HG03039 (cell line): ENCODE data around the gene SPOP.
"Not testable (repeated sequence)": the region's sequence is repeated elsewhere in the genome, so short reads cannot be mapped to it uniquely, and the experiment has no call there.

Experiments used
- ATAC-seq: cut with Tn5 transposase; IDR thresholded peaks from one replicate; pipeline ENCODE4 v1.9.1; 2021; ENCODE audit warnings: mild to moderate bottlenecking, moderate library complexity; ENCODE audit not compliant: unreplicated experiment

The SPOP gene

DNA sequence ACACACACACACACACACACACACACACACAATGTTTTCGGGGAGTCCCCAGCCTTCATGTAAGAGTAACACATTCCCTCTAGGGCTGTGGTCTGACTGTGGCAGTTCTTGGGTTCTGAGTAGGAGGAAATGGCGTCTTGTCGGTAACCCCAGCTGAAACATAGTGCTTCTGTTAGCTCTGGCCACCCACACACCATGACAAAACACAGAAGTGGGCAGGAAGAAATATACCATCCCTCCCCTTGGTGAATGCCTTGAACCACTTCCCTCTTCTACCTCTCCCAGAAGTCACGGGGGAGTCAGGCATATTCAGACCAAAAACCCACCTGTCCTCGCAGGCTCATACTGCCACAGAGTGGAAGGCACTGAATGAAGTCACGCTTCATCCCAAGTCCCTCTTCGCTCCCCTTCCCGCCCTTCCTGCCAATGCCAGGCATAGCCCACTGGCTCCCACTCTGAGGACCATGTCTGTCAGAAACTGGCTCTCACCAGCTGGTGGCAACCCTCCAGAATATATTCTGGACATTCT is 18.4 kb upstream of the SPOP start:
- ATAC-seq = no peak

DNA sequence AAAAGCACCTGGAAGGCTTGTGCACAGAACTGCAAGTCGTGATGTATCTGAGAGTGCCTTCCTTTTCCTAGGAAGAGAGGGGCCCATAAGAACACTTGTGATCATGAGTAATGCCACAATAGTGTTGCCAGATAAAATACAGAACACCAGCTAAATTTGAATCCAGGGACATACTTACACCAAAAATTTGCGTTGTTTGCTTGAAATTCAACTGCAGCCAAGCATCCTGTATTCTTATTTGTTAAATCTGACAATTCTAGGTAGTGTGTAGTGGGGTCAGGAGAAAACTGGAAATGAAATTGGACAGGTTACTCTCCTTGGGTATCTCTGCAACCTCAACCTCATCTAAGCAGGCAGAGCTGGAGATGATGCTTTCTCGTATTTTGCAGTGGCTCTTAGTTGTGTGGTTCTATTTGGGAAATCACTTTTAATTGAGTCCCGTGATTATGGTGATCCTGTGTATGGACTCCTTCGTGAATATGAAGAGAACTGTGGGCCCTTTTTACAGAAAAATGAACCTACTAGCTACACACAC is 17.9 kb upstream of the SPOP start:
- ATAC-seq = no peak

DNA sequence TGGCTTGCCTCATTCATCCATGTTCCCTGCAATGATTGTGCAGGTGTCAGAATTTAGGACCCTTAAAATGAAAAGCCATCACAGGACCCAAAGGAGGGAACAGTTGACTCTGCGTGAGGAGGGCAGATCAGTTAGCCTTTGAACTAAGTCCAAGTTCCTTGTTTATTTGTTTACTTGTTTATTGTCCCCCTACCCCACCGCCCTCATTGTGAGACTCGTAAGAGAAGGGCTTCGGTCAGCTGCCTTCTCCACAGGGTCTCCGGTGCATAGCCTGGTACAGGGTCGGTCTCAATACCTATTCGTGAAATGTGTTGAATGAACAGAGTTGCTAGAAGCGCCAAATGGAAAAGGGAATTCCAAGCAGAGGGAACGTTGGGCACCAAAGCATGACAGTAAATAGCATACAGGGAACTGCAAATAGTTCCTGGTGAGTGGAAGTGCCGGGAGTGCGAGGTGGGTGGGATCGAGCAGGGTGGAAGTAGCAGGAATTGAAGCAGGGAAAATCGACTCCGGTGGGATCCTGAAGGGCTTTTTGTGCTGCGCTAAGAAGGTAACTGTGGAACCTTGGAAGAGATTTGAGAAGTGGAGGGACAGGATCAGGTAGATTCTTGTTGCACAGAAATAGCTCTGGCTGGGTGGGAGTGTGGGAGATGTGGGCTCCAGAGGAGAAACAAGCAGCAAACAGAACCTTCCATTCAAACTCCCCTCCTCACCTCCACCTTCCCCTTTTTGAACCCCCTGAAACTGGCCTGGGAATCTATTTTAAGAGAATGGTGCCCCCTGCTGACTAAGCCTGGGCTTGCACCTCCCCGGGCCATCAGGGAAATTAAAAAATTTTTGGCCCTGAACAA is 17.2 kb upstream of the SPOP start:
- no peak for ATAC-seq

DNA sequence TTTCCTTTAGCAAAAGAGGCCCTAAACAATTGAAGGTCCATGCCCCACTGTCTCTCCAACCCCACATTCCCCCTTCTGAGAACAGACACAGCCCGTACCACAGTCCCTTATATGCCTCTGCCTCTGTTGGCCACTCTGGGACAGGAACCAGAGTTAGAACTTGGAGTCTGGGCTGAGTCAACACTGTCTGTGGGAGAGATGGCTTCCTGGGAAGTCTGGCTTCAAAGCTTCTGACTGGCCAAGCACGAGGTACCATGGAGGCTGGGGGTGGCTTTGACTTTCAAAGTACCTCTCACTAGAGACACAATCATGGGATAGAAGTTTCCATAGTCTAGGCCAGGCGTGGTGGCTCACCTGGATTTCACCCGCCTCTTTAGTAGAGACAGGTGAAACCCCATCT is 14.9 kb upstream of the SPOP start:
- no peak for ATAC-seq

DNA sequence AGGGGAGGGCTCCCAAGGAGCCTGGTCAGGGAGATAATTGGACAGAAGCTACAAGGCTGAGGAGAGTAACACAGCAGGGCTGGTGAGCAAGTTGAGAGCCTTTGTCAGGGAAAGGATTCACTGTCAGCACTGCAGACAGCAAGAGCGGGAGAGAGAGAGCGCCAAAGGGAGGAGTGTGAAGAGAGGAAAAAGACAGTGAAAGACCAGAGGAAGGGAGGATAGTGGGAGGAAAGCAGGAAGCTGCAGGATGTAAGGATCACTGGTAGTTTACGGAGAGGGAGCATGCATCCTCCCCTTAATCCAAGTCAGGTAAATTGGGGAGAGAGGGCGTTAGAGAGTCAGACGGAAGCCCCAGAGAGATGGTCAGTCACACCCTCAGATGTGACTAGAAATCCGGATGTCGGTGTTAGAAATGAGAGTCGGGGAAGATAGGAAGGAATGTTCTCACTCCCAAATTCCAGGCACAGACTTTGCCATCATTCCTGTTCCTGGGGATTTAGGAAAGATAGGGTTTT is 13.8 kb upstream of the SPOP start:
- no peak for ATAC-seq

DNA sequence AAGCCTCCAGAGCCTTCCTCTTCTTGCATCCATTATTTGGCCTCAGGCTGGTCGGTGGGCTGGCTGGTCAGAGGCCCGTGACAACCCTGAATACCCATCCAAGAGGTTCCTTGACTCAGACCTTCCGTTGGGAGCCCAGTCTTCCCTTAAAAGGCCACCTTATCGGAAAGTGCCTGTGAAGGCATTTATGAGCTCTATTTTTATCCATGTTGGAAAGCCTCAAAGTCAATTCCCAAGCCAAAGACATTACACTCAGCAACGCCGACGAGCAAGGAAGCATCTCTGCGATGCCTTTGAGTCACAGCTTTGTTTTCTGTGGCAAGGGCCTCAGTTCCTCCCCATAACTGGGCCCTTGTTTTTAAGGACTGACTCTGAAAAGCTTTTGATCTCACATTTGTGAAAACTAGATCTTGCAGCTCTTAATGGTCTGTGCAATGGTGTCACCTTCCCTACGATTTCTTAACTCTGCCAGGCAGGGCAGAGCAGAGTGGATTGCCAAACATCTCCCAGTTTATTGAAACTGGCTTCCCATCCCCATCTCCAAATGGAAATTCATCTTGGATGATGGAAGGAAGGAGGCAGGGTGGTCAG is 13.3 kb upstream of the SPOP start:
- no peak for ATAC-seq

DNA sequence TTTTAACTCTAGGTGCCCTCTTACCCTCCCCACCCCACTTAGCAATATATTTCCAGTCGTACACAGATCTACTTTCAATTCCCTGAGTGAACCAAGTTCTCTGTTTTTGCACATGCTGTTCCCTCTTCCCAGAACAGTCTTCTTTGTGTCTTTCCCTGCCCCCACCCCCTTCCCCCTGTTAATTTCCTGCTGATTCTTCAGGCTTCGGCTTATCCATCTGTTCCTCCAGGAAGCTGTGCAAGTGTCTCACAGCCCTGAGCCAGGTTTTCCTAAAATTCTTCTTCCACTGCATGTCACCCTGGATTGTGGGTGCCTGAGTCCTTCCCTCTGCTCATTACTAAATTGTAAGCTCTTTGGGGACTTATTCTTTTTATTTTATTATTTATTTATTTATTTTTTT is 12.4 kb upstream of the SPOP start:
- ATAC-seq = no peak

DNA sequence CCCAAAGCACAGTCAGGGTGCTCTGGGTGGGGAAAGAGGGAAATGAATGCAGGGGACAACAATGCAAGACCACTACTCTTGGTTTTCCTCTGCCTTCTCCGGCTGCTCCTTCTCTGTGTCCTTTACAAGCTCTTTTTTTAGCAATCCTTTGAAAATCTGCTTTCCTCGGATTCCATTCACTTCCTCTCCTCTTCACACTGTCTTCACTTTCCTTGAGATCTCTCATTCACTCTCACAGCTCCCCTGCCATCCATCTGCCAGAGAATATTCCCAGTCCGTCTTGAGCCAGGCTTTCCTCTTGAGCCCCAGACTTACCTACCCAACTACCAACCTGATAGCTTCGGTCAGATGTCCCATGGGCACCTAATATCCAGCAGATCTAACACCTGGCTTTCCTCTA is 11.0 kb upstream of the SPOP start:
- no peak for ATAC-seq

DNA sequence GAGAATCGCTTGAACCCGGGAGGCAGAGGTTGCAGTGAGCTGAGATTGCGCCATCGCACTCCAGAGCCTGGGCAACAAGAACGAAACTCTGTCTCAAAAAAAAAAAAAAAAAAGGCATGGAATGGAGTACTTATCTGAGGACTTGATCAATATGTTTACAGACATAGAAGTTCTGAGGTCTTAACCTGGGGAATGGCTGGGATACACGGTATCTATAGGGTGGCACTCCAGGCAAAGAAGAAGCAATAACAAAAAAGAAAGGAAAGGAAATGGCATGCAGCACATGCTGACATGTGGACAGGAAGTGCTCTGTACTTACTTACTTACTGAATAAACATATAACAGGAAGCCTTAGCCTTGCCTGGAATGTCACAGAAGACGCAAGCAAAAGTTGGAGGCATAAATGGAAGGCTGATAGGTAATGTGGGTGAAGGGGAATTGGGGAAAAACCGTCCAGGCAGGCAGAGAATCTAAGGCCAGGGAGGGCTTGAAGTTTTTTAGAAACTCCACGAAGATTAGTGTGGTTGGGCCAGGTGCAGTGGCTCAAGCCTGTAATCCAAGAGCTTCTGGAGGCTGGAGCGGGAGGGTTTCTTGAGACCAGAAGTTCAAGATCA is 10.1 kb upstream of the SPOP start:
- no peak for ATAC-seq

DNA sequence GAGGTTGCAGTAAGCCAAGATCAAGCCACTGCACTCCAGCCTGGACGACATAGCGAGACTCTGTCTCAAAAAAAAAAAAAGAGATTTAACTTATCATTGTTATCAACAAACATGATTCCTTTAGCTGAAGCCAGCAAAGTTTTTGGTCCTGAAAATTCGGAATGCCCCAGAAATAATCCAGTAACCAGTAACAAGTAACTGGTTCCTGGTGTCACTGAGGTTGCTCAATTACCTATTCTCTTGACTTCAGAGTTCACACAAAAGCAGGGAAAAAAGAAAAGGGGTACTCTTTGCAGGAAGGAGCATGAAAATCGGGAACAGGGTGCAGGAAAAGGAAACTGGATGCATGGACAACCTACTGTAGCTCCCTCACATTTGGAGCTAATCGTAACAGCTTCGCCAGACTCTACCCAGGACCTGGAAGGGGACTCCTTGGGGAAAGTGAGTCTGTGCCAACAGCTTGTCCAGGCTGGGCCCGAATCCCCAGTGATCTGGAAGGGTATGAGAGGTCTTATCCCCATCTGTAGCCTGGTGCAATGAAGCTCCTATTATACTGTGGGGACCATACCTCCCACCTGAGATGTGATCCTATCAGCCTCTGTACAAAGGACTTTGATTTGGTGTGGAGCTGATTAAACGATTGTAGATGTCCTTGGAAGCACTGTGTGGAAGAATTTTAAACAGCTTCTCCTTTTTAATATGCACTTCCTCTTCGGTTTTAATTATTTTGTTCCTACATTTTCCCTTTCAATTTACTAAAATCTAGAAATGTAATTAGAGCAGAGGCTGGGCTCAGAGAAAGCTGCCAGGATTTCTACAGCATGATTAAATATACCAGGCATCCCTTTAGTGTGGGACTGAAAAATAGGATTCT is 3.4 kb upstream of the SPOP start:
- ATAC-seq = no peak

DNA sequence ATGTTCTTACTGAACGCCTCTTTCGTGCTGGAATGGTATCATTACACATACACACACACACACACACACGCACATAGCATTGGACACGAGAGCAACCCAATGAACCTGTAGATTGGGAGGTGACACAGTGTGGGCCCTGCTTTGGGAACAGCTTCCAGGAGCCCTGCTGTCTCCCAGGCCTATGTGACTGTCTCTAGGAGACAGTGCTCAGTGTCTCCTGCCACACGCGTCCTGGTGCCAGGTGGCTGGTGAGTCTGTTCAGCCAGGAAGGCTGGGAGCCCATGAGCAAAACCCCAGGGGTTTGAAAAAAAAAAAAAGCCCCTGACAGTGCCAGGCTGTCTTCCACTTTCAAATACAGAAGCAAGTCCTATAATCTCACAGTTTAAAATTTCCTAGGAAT is 2.4 kb upstream of the SPOP start:
- ATAC-seq = no peak

DNA sequence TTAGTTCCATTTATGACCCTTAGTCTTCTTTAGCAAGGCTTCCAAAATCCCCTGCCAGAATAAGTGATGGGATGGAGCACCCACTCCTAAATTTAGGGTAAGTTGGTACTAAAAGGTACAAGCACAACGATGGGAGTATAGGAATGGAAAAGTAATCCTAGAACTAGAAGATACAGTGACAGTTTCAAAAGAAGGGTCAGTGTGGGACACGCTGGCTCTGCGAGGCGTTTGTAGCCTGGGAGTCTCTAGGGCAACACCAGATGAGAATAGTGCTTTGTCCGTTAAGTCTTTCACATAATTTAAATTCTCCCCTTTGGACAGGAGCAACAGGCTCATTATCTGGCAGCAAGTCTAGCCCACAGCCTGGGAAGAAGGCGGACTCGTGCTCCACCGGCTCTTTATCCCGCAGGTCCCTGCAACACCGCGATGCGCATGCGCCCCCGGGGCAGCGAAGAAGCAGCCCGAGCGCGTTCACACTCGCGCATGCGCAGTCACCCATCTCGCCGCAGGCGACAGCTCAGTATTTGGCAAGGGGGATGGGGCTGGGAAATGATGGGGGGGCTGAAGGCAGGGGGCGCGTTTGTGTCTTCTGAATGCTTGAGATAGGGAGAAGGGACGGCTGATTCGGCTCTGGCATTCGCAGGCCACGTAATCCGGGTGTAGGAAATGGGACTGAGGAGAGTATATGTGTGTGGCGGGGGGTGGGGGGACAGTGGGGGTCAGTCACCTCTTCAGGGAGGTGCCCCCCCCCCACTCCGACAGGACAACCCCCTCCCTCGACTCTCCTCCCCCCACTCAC is 564 bp downstream of the SPOP start:
- ATAC-seq = peak; percentile 46

DNA sequence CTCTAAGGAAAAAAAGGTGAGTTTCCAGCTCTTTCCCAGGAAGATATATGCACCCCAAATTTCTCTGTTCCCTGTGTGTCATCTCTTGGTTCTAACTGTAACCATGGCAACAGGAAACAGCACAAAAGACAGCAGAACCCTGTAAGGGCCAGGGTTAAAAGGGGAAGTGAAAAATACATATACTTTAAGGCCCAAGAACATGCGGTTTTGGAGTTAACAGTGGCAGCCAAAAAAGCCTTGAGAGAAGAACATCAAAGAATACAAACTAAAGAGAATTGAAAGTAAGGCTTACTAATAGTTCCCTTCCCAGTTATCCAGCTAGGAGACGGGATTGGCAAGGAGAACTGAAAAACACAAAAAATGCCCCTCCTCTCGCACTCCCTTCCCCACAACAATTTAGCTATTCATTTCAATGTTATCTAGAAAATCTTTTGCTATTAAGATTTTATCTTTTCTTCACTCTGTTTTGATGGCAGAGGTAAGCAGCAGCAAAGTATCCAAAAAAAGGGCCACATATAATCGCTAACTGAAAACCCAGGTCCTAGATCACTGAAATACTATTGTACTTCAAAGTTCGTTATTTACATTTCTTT is 1.5 kb downstream of the SPOP start:
- peak; percentile 51 for ATAC-seq

DNA sequence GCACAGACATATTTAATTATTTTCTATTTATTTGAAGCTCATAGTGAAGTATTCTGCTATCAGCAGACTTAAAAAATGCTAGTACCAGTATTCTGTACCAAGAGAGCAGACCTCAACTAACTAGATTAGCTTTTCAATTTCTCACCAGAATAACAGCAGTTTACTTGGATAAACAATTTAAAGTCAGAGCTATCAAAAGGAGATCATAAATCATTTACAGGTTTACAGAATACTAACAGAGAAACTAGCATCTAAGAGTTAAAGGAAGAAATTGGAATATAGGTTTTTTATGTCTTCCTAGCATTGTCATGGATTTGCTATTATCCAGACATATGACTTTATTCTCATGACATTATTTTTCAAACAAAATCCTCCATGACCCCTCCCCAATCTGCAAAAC is 3.4 kb downstream of the SPOP start:
- no peak for ATAC-seq

DNA sequence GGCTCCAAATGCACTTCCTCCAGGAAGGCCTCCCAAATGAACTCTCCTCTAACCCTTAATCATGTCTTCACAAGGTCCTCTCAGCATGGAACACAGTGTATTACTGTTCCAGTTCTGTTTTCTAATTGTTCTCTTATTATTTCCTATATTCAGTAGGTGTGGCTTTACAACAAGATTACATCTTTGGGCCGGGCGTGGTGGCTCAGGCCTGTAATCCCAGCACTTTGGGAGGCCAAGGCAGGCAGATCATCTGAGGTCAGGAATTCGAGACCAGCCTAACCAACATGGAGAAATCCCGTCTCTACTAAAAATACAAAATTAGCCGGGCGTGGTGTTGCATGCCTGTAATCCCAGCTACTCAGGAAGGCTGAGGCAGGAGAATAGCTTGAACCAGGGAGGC is 4.2 kb downstream of the SPOP start:
- not testable (repeated sequence) for ATAC-seq

DNA sequence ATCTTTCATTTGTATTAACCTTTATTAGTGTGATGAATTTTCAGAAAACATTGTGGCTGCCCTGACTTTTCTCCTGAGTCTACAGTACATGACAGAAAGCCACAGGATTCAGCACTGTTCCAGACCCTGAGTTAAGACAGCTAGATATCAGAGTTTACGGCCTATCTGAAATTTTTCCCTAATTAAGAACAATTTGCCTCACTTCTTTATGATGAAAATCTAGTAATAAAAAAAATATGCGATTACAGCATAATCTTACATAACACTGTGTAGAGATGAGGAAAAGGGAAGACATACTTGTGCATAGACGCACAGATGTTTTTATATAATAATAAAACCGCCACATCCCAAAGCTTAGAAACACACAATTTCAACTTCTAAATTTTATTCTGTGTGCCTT is 7.3 kb downstream of the SPOP start:
- no peak for ATAC-seq

DNA sequence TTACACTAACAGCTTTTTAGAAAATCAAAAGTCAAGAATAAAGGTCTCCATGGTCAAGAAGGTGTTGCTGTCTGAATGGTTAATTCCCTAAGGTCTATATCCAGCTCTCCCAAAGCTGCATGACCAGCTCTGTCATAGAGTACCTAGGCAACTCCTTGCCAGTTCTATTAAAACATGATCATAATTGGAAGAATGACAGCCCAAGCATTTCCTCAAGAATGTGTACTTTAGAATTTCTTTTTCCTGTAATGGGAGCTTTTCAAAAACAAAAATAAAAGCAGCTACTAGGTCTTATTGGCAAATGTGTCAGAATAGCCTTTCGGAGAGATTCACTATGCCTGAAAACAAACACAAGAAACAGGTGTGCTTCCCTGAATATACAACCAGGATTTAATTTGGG is 7.9 kb downstream of the SPOP start:
- ATAC-seq = no peak

DNA sequence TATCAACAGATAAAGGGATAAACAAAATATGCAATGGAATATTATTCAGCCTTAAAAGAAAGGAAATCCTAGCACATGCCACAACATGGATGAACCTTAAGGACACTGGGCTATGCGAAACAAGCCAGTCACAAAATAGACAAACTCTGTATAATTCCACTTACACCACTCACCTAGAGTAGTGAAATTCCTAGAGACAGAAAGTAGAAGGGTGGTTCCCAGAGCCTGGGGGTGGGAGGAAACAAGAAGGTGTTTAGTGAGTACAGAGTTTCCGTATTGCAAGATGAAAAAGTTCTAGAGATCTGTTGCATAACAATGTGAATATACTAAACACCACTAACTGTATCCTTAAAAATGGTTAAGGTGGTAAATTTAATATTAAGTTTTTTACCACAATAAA is 10.0 kb downstream of the SPOP start:
- no peak for ATAC-seq

DNA sequence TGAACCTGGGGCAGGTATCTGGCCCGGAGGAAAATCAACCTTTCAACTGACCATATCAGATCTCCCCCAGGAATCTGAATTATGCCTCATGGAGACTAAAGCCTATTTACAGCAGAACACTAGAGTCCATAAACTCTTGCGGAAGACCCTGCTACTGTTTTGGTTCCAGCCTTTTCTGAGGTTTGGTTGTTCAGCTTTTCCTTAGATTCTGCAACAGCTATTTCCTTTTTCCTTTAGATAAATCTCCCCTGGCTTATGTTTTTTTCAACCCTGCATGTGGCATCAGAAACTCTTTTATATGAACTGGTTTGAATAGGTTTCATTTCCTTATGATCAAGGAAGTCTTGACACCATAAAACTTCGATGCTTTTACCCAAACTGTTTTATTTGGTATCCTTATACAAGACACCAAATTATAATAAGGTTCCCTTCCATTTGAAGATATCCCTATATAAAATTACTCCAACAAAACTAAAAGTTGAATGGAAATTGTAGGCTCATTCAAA is 13.1 kb downstream of the SPOP start:
- ATAC-seq = no peak
